NCI-H226 (cell line): ENCODE results near the gene SLC38A5.
A peak's percentile ranks its signal among the peaks of the same experiment; 100 is the strongest.
"Not testable (repeated sequence)": the region's sequence is repeated elsewhere in the genome, so short reads cannot be mapped to it uniquely, and the experiment has no call there.

Source experiments
- DNase-seq: peaks from one replicate; pipeline ENCODE4 v3.0.0-alpha.2; 2015

The SLC38A5 gene

GRCh38 chrX:48470110-48470832 is at the start of gene SLC38A5:
SLC38A5 (minus strand) TSS chrX:48470260; CDS start chrX:48467924, 2,336 bp downstream.
- DNase-seq, result no peak

DNA sequence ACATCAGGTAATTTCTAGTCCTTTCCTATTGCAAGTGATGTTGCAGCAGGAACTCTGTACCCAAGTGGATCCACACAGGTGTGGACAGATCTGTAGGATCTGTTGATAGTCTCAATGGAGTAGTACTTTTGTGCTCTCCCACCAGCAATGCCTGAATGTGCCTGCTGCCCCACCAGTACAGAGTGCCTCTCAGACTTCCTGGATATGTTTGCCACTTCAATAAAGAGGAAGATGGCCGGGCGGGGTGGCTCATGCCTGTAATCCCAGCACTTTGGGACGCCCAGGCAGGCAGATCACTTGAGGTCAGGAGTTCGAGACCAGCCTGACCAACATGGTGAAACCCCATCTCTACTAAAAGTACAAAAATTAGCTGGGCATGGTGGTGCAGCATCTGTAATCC is 49.4 kb upstream of the SLC38A5 start:
- DNase-seq, result not testable (repeated sequence)

DNA sequence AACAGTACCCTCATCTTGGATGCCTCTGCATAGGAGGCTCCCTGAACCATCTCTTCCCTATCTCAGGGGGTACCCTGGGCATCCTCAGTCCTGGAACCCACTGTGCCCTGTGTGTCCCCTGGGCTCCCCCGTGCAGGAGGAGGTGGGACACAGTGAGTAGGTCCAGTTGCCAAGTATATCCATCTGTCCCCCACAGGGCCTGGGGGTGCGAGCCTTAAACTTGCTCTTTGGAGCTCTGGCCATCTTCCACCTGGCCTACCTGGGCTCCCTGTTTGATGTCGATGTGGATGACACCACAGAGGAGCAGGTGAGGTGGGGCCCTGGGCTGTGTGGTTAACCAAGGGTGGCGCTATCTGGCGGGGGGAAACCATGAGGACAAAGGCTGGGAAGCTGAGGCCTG is 46.9 kb upstream of the SLC38A5 start:
- no peak for DNase-seq

- DNase-seq, result no peak
These were observed 46.2 kb upstream of the SLC38A5 start for GRCh38 chrX:48516285-48516684.

GRCh38 chrX:48515842-48516241 is 45.8 kb upstream of the SLC38A5 start:
- DNase-seq, result no peak

GRCh38 chrX:48514868-48515460 is 44.9 kb upstream of the SLC38A5 start:
- DNase-seq, result no peak

DNA sequence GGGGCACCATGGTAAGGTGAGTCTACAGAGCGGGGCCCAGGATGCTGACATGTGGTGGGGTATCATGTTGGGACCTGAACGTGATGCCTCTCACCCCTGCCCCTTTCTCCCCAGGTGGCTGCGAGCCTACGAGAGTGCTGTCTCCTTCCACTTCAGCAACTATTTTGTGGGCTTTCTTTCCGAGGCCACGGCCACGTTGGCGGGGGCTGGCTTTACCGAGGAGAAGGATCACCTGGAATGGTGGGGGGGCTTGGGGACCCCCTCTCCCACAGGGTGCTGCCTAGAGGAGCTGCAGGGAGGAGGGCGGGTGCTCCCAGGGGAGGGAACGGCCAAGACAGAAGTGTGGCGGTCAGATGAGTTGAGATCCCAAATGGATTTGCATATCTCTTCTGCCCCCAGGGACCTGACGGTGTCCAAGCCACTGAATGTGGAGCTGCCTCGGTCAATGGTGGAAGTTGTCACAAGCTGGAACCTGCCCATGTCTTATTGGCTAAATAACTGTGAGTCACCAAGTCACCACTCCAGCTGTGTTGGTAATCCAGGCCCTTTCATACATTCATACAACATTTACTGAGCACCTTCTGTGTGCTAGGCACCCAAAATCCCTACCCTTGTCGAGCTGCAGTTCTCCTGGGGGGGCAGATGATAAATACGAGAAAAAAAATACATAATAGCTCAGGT is 44.2 kb upstream of the SLC38A5 start:
- DNase-seq, result no peak

GRCh38 chrX:48513670-48514069 is 43.6 kb upstream of the SLC38A5 start:
- no peak for DNase-seq

DNA sequence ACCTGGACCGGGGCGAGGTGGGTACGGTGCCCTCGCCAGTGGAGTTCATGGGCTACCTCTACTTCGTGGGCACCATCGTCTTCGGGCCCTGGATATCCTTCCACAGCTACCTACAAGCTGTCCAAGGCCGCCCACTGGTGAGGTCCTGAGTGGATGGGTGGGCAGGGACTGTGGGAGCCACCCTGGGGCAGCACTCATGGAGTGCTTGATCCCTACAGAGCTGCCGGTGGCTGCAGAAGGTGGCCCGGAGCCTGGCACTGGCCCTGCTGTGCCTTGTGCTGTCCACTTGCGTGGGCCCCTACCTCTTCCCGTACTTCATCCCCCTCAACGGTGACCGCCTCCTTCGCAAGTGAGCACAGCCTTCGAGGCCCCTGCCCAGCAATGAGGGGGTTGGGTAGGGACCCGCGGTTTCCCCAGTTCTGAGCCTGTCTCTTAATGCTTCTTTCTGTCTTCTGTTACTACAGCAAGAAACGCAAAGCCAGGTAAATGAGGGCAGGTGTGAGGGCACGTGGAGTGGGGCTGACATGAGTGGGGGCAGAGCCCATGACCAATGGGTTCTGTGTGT is 42.4 kb upstream of the SLC38A5 start:
- no peak for DNase-seq

- DNase-seq, result no peak
These were observed 41.5 kb upstream of the SLC38A5 start for GRCh38 chrX:48511560-48511959.

DNA sequence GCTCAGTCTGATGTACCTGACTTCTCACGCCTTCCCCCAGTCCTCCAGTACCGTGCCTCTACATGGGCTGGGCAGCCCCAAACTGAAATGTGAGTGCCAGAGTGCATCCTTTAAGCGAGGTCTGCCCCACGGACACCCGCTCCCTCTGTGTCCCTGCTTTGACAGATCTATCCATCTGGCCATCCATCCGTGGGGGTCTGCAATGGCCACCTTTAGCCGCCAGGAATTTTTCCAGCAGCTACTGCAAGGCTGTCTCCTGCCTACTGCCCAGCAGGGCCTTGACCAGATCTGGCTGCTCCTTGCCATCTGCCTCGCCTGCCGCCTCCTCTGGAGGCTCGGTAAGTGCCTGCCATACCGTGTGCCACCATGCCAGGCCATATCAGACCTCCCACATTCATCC is 39.6 kb upstream of the SLC38A5 start:
- no peak for DNase-seq

GRCh38 chrX:48509245-48509590 is 39.2 kb upstream of the SLC38A5 start:
- DNase-seq, result no peak

DNA sequence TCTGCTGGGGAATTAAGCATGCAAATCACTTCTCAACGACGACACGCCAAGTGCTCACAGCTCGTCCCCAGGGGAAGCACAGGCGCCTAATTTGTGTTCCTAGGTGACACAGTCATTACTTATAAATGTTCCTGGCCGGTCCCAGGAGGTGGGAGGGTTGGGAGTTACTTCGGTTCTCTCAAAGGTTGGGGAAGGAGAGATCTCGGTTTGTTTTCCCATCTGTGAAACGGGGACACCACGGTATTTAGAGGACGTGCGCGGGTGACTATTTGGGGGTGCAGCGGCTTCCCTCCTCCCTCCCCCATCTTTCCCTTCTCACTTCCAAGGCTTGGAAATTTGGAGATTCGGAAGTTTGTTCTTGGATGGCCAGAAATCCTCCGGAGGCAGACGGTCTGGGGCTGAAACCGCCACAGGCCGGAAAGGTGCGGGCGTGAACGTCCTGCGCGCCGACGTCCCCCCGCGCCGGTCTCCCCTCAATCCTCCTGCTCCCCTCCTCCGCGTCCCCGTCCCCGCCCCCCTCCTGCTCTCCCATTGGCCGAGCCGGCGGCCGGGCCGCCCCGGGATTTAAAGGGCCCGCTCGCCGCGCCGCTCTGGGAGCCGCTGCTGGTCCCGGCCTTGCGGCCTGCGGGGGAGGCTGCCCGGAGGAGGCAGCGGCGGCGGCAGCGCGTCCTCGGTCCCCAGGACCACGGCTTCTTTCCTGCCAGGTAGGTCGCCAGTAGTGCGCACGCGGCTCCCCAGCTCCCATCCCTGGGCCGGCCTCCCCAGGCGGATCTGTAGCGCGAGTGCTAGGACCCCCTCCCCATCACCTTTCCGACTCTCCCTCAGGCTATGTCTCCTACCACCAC is 38.6 kb upstream of the SLC38A5 start, which contains the start of gene PORCN:
PORCN (plus strand) TSS at position 593 of the 845 bp plus-strand sequence. CDS start 829 bp downstream, outside the sequence.
- peak; percentile 51 for DNase-seq

GRCh38 chrX:48507246-48507645 is 37.2 kb upstream of the SLC38A5 start:
- no peak for DNase-seq

DNA sequence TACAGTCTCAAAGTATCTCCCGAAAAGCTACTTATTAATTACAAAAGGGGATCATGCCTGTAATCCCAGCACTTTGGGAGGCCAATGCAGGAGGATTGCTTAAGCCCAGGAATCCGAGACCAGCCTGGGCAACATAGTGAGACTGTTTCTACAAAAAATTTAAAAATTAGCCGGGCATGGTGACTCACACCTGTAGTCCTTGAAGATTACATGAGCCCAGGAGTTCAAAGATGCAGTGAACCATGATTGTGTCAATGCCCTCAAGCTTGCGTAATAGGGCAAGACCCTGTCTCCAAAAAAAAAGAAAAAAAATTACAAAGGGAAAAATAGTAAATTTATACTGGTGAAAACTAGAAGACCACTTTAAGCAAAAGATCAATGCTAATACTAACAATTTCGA is 35.4 kb upstream of the SLC38A5 start:
- DNase-seq, result no peak

- DNase-seq, result no peak
These were observed 34.2 kb upstream of the SLC38A5 start for GRCh38 chrX:48504261-48504660.

GRCh38 chrX:48498374-48498809 is 28.3 kb upstream of the SLC38A5 start:
- peak; percentile 81 for DNase-seq

DNA sequence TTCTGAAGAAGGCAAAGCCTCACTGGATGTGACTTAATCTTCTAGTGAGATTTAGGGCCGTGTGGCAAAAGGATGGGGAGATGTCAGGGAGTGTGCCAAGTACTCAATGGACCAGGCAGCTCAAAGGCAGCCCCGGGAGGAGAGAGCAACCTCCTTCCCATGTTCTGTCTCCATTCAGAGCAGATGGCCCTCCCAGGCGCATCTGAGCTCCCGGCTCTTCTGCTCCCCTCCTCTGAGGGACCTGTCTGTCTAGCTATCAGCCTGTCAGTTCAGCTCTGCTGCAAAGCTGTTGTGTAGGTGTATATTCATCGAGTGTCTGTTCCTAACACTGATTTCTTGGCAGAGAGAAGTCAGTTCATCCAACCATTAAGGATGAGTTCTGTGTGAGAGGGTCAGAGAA is 27.8 kb upstream of the SLC38A5 start:
- no peak for DNase-seq

GRCh38 chrX:48496660-48497059 is 26.6 kb upstream of the SLC38A5 start:
- DNase-seq, result no peak

DNA sequence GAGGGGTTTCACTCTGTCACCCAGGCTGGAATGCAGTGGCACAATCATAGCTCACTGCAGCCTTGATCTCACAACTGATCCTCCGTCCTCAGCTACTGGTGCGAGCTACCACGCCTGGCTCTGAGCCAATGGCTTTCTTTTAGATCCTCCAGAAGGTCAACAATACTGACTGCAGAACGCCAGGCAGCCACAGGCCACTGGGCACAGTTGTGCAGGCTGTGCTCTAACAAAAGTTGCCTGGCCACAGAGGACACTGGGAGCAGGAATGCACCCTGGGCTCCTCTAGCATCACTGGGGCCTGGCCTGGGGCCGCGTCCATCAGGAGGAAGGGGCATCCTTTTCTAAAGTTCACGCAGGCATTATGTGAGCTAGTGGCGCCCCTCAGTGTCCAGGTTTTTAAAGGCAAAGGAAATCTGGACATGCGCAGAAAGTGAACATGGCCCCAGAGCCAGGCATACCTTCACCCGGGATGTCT is 23.9 kb upstream of the SLC38A5 start:
- DNase-seq, result no peak

- peak; percentile 39 for DNase-seq
These were observed 22.3 kb upstream of the SLC38A5 start for GRCh38 chrX:48492293-48492910.

GRCh38 chrX:48491809-48492208 is 21.7 kb upstream of the SLC38A5 start:
- no peak for DNase-seq
